PFSK-1 (cell line): Measurements from ENCODE around the gene TMA7B.

Source experiments
- FOXP2 ChIP-seq: optimal IDR thresholded peaks from 2 replicates; pipeline ENCODE3; 2011; ENCODE audit warnings: borderline replicate concordance, control low read depth, inconsistent platforms; ENCODE audit not compliant: insufficient read depth; ENCODE audit errors: extremely low read length, extremely low read depth
- POLR2AphosphoS5 ChIP-seq: IDR thresholded peaks from 2 replicates; pipeline ENCODE4 v1.6.1; 2012; ENCODE audit warnings: low read depth, mild to moderate bottlenecking, control low read depth, low read length, moderate library complexity
- SIN3A ChIP-seq: IDR thresholded peaks from 2 replicates; pipeline ENCODE4 v1.6.1; 2012; ENCODE audit warnings: mild to moderate bottlenecking, low read length, moderate library complexity, borderline replicate concordance; ENCODE audit not compliant: insufficient read depth
- TAF1 ChIP-seq: IDR thresholded peaks from 2 replicates; pipeline ENCODE4 v1.6.1; 2012; ENCODE audit warnings: low read length, control low read depth, borderline replicate concordance; ENCODE audit not compliant: insufficient read depth
- TF ChIP-seq, protein P1 (sequence below), 2 experiments: IDR thresholded peaks; 2 replicates each; pipeline versions ENCODE4 v1.6.1 to v1.8.0; 2011 to 2012; ENCODE audit warnings: low read depth in 2 of 2, low read length in 2 of 2, control low read depth in 1 of 2, inconsistent platforms in 1 of 2, mild to moderate bottlenecking in 1 of 2, moderate library complexity in 1 of 2; ENCODE audit not compliant: insufficient read depth in 1 of 2

TMA7B gene

DNA sequence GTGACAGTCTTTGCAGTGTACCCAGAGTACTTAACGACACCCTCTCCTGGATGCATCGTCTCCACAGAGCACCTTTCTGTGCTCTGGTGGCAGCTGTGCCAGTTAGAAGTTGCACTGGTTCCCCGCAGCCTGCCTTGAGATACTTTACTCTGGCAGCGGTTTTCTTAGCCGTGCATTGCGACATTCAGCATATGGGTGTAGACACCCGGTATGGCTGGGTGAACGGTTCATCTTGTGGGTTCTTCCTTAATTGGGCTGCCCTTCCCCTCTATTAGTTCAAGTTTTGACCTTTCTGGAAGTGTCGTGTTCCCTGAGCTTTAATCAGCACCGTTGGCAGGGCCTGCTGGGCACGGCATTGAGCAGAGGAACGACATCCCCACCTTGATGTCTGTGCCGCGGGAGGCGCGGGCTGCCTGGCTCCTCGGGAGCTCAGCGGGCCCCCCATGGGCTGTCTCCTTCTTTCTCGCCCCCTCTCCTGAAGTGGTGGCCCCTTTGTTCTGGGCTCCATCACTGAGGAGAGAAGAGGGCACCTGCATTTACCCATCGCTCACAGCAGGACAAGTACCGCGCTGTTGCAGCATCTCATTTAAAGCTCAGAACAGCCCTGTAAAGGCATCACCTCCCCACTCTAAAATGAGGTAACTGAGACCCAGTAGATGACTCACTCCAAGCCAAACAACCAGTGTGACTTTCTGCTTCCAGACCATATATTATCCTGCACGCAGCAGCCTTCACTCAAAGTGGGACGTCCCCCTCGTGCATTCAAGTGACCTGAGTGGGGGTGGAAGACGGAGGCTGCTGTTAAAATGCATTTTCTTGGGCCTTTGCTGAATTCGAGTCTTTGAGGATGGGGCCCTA, 47.9 kb downstream of the TMA7B start:
- TF ChIP-seq FOXP2 (no peak), TAF1 (no peak)

DNA sequence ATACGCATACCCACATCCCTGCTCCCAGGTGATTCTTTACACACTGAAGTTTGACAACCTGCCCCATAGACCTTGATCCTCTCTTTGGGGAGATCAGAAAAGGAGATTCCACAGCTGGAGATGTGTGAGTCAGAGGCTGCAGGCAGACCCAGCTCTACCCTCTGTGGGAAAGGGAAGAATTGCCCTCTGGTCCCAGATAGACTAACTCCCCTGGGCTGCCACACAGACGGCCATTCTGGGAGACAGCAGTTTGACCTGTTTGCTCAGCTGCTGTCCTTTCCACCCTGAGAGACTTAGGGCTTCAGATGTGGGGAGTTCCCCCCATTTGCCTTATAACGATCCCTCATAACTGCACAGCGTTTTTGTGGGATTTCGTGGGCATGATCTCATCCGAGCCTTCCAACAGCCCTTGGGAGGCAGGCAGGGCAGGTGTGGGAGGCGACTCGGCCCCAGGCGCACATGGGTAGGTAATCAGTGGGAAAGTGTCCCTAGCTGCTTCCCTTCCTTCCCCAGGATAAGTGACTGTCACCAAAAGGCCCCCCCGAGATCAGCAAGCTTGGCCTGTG, 48.6 kb downstream of the TMA7B start:
- TF ChIP-seq, protein P1, sequence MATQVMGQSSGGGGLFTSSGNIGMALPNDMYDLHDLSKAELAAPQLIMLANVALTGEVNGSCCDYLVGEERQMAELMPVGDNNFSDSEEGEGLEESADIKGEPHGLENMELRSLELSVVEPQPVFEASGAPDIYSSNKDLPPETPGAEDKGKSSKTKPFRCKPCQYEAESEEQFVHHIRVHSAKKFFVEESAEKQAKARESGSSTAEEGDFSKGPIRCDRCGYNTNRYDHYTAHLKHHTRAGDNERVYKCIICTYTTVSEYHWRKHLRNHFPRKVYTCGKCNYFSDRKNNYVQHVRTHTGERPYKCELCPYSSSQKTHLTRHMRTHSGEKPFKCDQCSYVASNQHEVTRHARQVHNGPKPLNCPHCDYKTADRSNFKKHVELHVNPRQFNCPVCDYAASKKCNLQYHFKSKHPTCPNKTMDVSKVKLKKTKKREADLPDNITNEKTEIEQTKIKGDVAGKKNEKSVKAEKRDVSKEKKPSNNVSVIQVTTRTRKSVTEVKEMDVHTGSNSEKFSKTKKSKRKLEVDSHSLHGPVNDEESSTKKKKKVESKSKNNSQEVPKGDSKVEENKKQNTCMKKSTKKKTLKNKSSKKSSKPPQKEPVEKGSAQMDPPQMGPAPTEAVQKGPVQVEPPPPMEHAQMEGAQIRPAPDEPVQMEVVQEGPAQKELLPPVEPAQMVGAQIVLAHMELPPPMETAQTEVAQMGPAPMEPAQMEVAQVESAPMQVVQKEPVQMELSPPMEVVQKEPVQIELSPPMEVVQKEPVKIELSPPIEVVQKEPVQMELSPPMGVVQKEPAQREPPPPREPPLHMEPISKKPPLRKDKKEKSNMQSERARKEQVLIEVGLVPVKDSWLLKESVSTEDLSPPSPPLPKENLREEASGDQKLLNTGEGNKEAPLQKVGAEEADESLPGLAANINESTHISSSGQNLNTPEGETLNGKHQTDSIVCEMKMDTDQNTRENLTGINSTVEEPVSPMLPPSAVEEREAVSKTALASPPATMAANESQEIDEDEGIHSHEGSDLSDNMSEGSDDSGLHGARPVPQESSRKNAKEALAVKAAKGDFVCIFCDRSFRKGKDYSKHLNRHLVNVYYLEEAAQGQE (IDR thresholded peaks at IDR 0.05; ENCODE audit: insufficient read depth in 1 of 2, low read depth in 2 of 2, low read length in 2 of 2), result no peak
- TF ChIP-seq POLR2AphosphoS5 (no peak), FOXP2 (no peak), TAF1 (no peak), SIN3A (no peak)

DNA sequence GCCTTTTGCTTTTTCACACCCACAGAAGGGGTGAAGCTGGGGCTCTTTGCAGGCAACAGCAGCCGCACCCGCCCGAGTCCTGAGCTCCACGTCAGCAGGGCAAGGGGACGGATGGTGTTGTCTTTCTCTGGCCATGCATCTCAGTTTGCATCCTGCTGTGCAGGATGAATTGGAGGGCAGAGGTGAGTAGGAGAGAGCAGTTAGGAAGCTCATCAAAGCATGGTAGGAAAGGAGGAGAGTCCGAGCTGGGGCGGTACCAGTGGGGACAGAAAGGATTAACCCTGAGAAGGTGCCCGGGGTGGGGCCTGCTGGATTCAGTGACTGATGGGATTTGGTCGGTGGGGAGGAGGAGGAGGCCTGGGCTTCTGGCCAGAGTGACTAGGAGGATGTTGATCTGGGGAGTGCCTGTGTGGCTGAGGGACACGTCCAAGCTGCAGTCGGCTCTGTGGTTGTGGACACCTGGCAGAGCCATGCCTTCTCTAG, 49.1 kb downstream of the TMA7B start:
- no peak for TF ChIP-seq SIN3A
- TF ChIP-seq, protein P1 (IDR thresholded peaks at IDR 0.05; ENCODE audit: insufficient read depth in 1 of 2, low read depth in 2 of 2, low read length in 2 of 2), result no peak
- no peak for TF ChIP-seq TAF1
- TF ChIP-seq POLR2AphosphoS5, result no peak
- TF ChIP-seq FOXP2, result no peak

DNA sequence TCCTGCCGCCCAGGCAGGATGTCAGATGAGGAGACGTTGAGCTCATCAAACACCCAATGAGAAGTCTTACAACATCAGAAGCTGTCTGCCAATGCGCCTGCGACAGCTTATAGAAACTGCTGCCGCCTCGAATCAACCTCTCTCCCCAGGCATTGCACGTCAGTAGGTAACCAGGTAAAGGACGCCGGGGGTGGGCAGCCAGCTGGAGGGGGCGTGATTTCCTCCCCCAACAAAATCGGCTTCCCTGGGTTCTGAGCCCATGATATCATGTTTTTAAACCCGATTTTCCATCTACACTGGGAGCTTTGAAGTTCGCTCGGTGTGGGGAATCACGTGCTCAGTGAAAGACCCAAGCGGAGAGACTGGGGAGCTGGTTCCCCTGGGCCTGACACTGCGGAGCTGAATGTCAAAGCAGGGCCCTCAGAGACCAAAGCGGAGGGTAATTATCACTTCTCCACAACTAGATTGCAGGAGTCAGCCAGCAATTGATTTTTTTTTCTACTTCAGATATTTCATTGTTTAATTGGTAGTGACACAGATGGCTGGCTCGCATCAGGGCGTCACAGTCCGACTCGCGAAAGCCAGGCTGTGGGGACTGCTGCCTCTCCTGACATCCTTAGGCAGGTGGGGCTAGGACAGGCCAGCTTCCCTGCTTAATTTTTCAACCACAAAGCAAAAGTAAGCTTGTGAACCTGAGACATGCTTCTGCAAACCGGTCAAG, 49.9 kb downstream of the TMA7B start:
- TF ChIP-seq, protein P1 (IDR thresholded peaks at IDR 0.05; ENCODE audit: insufficient read depth in 1 of 2, low read depth in 2 of 2, low read length in 2 of 2), result no peak
- no peak for TF ChIP-seq POLR2AphosphoS5
- no peak for TF ChIP-seq SIN3A
- TF ChIP-seq TAF1, result no peak
- no peak for TF ChIP-seq FOXP2

DNA sequence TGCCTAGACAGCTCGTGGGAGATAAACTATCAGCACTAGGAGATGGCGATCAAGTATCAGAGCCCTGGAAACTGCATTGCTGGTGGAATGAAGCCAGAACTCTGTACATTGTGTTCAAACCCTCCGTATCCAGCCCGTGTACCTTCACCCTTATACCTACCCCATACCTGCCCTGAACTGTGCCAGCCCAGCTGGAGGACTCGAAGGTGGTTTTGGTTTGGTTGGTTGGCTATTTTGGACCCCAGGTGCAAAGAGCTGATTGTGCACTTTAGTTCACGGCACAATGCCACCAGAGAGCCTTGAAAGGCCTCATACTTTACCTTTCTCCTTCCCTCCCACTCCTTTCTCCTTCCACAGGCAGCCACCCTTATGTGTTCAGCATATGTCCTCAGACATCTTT, 50.5 kb downstream of the TMA7B start:
- no peak for TF ChIP-seq FOXP2
- no peak for TF ChIP-seq POLR2AphosphoS5
- TF ChIP-seq SIN3A, result no peak
- TF ChIP-seq, protein P1 (IDR thresholded peaks at IDR 0.05; ENCODE audit: insufficient read depth in 1 of 2, low read depth in 2 of 2, low read length in 2 of 2), result no peak
- no peak for TF ChIP-seq TAF1
